Measurements from ENCODE around the gene ZNF783.

DNA sequence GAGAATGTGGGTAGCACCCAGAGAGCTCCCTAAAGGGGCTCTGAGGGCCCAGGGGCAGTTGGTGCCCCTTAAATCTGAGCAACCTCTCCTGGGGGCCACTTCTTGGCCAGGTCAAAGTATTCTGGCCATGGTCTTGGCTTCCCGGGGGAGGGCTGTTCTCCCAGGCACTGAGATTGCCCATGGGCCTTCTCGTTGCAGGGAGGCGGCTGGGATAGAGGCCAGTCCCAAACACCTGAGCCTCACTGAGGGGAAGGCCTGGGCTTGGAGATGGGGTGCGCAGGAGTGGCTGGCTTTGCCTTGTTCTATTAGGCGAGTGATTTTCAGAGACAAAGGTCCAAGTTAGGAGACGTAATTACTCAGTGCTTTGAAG lies 33.5 kb downstream of the ZNF783 start:
- TF ChIP-seq CTCF (IDR thresholded peaks at IDR 0.05) (no peak), POLR2A (IDR thresholded peaks at IDR 0.05) (no peak), POLR2AphosphoS5 (IDR thresholded peaks at IDR 0.05) (no peak), EP300 (IDR thresholded peaks at IDR 0.05) (no peak)
